Endothelial cell of umbilical vein (primary cell): Measurements from ENCODE around the gene LBHD2.

Experiments
- CTCF ChIP-seq, 2 donors: IDR thresholded peaks; 1 replicate in 1 of 2; 2 replicates in 1 of 2; pipeline ENCODE4 v1.5.1; 2011; ENCODE audit warnings: low read length in 2 of 2, mild to moderate bottlenecking in 2 of 2, moderate library complexity in 2 of 2, control low read depth in 1 of 2, inconsistent platforms in 1 of 2, low read depth in 1 of 2; ENCODE audit not compliant: insufficient read depth in 1 of 2; ENCODE audit errors: extremely low read depth in 1 of 2
- POLR2A ChIP-seq: IDR thresholded peaks from 2 replicates; pipeline ENCODE4 v1.6.1; 2012; ENCODE audit warnings: low read depth, mild to moderate bottlenecking, control low read depth, low read length
- POLR2AphosphoS5 ChIP-seq: IDR thresholded peaks from 2 replicates; pipeline ENCODE4 v1.6.1; 2012; ENCODE audit warnings: low read depth, mild to moderate bottlenecking, control low read depth, low read length, moderate library complexity; ENCODE audit not compliant: insufficient read depth

- TF ChIP-seq CTCF (IDR thresholded peaks at IDR 0.05; ENCODE audit: extremely low read depth in 1 of 2, insufficient read depth in 1 of 2, low read depth in 1 of 2, low read length in 2 of 2) (no peak), POLR2A (no peak), POLR2AphosphoS5 (no peak)
Observed at GRCh38 chr14:103122585-103122946, 38.6 kb downstream of the LBHD2 start.
